NCI-H2029 treated with DMSO at 0.1 percent for 48 hours (cell line): ENCODE results near the gene RAC3.

Source experiments
- DNase-seq: peaks from one replicate; lab custom pipeline; 2025; lab: John Stamatoyannopoulos, UW

RAC3 gene

DNA sequence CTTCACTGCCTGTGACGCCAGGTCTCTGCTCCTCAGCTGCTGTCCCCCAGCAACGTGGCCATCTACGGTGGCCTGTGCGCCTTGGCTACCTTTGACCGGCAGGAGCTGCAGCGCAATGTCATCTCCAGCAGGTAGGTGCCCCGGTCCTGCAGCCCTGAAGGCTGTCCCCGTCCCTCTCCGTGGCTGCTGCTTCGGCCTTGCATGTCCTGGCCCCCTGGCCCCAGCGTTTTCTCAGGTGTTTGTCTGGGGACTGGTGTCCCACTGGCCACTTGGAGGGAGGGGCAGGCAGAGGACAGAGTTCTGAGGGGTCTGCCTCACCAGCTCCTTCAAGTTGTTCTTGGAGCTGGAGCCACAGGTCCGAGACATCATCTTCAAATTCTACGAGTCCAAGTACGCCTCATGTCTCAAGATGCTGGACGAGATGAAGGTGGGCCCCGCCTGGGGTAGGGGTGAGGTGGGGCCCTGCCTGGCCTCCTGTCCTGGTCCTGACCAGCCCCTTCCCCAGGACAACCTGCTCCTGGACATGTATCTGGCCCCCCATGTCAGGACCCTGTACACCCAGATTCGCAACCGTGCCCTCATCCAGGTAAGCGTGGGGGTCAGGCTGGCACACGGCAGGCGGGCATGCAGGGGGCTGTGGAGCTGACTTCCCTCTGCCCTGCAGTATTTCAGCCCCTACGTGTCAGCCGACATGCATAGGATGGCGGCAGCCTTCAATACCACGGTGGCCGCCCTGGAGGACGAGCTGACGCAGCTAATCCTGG is 24.7 kb downstream of the RAC3 start:
- no peak for DNase-seq

DNA sequence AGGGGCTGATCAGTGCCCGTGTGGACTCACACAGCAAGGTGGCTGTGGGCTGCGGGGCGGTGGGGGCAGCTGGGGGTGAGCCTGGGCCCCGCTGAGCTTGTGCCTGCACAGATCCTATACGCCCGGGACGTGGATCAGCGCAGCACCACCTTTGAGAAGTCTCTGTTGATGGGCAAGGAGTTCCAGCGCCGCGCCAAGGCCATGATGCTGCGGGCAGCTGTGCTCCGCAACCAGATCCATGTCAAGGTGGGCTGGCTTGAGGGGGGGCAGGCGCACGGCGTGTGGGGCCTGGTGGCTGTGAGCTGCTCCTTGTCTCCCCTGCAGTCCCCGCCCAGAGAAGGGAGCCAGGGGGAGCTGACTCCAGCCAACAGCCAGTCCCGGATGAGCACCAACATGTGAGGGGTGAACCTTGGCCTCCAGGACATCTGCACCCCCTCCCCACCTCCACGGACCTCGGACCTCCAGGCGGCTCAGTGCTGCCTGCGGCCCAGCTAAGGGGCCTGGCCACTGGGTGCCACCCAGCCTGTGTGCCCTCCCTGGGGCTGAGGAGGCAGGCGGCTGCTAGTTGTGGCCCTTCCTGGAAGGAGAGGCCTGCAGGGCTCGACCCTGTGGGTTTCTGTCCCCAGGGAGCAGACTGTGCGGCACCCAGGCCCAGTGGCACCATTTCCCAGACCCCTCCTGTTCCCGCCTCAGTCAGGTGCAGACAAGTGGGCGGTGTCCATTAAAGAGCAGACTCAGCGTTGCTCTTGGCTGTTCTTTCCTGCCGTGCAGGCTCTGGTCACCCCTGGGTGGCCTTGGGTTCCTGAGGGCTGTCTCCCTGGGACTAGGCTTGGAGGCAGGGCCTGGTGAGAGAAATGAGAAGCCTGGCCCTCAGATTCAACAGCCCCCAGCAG is 25.5 kb downstream of the RAC3 start:
- no peak for DNase-seq

DNA sequence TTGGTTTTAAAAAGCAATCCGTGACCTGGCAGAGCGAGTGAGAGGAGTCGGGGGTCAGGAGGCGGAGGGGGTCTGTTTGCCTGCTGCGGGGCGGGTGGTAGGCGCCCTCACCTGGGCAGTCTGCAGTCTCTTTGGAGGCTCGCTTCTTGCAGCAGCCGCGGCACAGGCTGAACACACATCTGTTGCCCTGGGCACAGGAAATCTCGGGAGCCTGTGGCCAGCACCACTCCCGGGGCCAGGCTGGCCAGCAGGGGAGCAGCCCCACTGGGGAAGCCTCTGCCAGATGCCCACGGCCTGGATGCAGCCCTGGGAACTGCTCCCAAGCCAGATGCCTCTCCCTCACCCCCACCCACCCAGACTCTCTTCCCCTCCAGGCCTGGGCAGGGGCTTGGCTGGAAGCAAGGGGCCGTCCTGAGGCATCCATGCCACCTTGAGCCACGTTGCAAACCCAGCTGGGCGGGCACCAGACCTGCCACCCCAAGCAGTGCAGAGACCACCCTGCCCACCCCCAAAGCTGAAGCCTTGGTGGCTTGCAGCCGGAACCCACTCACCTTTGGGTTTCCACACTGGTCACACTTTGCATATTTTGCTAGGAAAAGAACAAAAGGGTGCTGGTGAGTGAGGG is 26.9 kb downstream of the RAC3 start:
- DNase-seq, result no peak

DNA sequence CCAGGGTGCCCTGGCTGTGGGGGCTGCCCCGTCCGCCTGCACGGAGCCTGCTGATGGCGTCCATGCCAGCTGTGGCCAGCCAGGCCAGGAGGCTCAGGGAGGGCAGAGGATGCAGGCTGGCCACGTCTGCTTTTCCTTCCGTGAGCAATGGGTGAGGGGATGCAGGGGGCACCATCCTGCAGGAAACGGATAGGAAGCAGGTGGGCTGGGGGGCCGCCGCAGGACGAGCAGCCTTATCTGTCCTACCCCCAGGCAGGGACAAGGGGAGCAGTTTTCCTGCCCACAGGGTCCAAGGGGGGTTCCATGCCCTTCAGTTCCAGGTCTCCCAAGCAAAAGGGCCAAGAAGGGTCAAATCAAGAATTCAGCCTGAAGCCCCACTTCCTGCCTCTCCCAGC is 27.4 kb downstream of the RAC3 start:
- no peak for DNase-seq

GRCh38 chr17:82059272-82060000 is 28.0 kb downstream of the RAC3 start:
- no peak for DNase-seq

DNA sequence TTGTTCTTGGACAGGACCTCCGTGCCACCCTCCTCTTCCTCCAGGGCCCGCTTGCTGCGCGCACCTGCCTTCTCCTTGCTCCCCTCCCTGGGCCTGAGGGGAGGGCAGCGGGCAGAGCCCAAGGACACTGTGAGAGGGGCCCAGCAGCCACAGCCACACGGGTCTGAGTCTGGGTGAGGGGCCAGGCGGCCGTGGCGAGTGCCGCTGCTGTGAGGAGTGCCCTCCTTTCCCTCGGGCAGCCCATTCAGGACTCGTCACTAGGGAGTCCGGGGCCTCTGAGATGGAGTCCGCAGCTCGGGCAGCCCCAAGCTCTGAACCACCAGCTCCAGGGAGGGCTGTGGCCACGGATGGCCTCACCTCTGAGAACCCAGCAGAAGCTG is 28.5 kb downstream of the RAC3 start:
- no peak for DNase-seq

DNA sequence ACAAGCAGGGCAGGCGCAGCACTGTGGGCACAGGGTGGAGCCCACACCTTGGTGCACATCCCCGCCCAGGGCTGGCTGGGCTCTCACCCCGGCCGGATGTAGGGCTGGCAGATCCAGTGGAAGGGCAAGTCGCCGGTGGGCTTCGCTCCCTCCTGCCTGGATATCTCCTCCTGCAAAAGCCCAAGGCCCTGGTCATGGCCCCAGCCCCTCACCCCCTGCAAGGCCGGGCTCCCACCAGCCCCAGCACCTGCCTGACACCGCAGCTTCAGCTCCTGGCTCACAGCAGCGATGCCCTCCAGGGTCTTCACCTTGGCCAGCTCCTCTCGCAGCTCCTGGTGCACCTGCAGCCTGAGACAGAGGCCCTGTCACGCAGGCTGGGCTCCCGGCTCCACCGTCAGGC is 29.1 kb downstream of the RAC3 start:
- DNase-seq, result no peak

DNA sequence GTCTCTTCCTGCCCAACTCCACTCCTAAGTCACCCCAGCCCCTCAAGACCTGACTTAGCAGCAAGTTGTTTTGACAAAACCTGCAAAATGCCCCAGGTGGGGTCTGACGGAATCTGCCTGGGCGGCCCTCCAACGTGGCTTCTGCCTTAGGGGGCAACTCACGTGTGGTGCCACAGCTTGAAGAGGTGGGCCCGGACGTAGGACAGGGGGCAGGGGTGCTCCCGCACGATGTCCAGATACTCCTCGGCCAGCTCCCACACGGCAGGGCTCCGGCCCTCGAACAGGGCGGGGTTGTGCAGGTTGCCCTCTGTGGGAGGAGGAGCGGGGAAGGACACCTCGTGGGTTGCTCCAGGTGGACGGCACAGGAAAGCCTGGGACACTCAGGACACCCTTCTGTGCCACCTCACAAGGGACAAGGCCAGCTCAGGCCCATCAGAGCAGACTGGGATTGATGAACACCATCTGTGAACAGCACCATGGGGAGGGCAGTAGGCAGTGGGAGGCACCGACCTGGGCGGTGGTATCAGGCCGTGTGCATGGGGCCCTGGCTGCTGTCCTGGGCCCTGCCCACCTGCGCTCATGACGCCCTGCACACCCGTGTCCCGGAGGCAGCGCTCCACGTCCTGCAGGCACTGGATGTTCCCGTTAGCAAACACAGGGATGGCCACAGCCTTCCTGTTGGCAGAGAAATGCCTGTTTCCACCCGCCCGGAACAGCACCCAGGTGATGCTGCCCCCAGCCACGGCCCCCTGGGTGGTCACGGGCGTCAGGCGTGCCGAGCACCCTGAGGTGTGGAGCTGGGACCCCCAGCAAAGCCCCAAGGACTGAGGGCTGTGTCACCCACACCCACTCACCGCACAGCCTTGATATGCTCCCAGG is 29.8 kb downstream of the RAC3 start:
- no peak for DNase-seq

DNA sequence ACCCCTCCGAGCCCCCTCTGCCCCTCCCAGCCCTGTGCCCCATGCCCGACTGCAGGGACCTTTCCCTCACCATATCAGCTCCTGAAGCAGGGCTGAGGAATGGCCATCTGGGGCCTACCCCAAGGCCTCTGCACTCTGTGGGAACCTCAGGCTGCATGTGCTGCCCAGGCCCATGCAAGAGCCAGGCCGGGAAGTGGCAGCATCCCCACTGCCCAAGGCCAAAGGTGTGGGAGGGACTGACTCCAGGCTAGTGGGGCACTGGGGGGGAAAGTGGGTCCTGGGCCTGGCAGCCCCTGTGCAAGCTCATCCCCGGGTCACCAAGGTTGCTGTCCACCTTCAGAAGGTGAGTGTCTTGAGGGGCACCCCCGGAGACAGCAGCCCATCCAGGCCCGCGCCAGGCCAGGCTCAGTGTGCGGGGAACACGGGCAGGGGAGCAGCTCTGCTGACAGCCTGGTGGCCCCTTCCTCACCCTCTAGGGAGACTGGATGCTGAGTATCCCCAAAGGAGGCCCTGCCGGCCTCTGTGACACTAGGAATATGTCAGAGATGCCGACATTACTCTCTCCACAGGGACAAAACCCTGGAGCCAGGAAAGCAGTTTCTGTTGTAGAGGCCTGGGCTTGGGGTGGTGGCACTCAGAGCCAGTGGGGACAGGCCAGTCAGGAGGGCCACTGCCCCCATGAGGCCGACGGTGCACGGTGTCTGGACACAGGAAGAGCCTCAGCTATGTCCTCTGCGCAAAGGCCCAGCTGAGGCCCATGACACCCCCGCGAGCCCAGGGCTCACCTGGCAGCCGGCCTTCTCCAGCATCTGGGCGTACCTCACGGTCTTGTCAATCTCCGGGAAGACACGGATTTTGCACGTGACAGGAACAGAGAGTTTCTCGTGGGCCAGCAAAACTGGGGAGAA is 30.9 kb downstream of the RAC3 start:
- no peak for DNase-seq

DNA sequence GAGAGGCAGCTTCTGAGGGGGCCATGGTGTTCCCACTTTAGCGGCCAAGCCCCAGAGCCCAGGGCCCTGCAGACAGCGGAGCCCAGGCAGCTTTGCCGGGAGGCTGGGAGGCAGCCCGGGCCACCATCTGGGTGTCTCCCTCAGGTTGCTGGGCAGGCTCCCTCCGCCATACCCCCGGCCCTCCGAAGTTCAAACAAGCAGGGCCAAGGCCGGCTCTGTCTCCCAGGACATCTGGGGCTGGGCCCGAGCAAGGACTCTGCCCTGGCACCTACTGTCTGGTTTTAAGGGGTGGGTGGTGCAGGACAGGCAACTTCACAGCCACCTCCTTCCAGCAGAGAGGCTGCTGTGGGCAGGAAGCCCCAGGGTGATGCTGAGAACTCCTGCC is 31.5 kb downstream of the RAC3 start:
- DNase-seq, result no peak

DNA sequence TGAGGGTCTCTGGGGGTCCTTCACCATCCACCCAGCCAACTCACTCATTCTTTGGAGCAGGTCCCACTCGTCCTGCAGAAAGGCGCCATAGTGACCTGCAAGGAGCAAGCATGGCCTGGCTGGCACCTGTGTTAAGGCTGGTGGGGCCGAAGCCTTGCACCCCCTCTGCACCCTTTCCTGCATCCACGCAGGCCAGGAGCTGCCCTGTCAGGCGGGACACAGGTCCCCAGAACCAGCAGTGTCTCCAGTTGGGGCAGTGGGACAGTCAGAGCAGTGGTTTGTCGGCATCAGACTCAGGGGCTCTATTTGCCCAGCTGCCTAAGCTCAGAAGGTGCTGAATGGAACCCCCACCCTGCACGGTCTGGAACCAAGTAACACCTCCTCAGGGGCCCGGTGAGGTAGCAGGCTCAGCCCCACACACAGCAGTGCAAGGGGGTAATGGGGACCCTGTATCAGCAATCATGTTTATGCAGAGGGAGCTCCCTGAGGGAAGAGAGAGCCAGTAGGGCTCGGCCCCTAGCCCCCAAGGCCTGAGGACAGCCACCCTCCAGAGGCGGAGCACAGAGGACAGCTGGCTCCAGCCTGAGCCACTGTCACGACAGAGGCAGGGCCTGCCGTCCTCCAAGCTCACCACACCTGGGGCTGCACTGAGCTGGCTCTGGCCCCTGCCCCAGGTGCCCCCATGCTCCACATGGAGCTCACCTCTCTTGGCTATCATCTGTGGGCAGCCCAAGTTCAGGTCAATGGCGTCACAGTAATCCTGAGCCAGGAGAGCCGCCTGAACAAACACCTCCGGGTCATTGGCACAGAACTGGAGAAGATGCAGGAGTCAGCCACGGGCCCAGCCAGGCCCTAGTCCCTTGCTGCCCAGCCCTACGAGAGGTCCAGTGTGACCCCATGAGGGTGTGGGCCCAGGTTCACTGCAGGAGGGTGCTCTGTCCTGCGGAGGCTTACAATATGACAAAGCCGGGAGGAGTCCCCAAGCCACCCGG is 32.2 kb downstream of the RAC3 start:
- DNase-seq, result no peak

DNA sequence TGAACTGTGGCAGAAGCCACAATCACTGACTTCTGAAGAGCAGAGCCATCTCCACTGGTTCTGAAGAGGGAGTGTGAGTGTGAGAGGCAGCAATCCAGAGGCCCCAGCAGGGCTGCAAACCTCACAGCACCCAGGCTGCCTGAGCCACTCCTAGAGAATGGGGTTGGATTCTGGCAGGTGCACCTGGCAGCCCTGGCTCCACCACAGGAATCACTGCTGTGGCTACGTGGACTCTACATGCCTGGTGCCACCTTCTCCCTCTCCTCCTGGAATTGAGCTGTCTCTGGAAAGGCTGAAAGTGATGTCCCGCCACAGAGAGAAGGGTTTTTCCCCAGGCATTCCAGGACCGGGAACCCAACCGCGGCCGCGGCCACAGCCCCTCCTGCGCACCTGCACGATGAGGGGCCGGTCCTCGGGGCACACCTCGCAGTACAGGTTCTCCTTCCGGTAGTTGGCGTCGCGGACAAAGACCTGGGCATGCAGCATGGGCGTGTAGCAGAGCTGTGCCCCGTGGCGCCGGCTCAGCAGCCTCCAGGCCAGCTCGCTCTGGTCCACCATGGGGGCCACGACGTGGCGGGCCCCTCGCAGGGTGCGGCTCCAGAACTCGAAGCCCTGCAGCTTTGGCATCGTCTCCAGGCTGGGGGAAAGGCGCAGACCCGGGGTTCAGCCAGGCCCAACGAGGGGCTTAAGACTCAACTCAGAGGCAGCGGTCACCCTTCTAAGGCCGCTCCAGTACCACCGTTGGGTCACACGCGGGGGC is 33.1 kb downstream of the RAC3 start:
- DNase-seq, result no peak

GRCh38 chr17:82065193-82065637 is 33.7 kb downstream of the RAC3 start:
- DNase-seq, result no peak

DNA sequence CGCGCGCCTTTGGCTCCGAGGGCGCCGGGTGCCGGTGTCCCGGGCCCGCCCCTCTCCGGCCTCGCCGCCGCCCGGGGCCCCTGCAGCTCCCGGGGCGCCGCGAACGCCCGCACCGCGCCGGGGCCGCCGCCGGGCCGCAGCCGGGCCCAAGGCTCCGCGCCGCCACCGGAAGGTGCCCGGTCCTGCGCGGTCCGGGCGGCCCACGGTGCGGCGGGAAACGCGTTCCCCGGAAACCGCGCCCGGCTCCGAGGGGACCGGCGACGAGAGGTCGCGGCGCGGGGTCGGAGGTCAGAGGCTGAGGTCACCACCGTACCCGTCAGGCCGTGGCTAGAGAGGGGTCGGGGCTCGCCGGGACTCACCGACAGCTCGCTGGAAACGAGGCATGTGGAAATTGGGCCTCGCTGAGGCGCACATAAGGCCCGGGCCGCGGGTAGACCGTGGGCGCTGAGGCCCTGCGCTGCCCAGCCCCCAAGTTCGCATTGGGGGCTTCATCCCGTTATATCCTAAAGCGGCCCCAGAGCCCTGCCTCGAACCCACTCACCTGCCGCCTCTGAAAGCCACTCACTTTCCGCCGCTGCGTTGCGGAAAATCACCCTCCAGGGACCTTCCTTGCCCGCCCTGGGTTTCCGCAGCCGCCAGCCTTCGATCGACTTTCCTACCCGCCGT is 34.3 kb downstream of the RAC3 start, which contains the start of gene DUS1L:
TSS of gene DUS1L (minus strand) at position 167 of the 666 bp plus-strand sequence. CDS start 745 bp downstream, outside the sequence.
- no peak for DNase-seq

GRCh38 chr17:82070611-82071010 is 39.1 kb downstream of the RAC3 start:
- DNase-seq, result no peak

DNA sequence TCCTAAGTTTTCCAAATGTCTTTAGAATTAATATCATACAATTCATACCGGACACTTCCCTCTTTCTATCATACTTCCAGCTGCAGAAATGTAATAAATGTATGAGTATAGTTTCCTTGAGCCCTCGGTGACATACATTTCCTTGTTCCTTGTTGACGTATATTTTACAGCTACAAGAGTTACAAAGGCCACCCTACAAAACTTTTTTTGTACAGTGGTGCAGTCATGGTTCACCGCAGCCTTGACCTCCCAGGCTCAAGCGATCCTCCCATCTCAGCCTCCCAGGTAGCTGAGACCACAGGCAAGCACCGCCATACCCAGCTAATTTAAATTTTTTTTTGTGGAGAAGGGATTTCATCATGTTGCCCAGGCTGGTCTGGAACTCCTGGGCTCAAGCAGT is 41.3 kb downstream of the RAC3 start:
- DNase-seq, result no peak

DNA sequence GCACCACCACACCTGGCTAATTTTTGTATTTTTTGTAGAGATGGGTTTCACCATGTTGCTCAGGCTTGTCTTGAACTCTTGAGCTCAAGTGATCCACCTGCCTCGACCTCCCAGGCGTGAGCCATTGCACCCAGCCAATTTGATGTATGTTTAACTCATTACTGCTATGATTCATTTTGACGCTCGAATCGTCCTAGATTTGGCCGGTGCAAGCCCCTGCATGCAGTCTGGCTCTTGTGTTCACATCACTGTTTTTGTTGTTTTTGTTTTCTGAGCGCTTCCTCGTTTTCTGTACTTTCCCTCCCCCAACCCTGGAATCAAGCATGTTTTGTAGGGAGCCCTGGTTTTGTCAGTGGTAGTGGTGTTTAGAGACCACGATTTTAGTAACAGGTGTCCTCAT is 42.0 kb downstream of the RAC3 start:
- no peak for DNase-seq
